ENCODE data around the gene FAM228B. TPM values are rescaled to one million over a fixed set of nuclear protein-coding genes. Genes with fewer than 3 reads are reported as not detected.

Gene FAM228B
- total and polyA plus RNA-seq, 2 experiments from 2014 or later: 12.5 to 14.9 TPM

DNA sequence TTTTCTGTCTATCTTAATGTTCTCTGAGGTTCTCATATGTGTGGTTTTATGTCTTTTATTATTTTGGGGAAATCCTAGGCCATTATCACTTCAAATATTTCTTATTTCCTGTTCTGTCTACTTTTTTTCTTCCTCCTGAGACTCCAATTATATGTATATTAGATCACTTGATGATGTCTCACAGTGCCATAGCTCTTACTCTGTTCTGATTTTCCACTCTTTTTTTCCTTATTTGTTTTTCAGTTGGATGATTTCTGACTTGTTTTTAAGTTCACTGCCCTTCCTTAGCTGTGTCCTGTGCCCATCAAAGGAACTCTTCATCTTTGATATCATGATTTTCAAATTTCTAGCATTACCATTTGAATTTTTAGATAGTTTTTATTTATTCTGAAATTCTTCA lies 24.1 kb downstream of the FAM228B start:
- H3K4me2 ChIP-seq: no peak overlapping the region
- H3K9me3 ChIP-seq (ENCODE audit: low read depth): peaks cover 17% of the 10 kb centered on the region
- H3K9me2 ChIP-seq (replicated peaks; ENCODE audit: insufficient read depth): no peaks in the 10 kb centered on the region
- H2AFZ ChIP-seq: no peak overlapping the region
- H3K27ac ChIP-seq: no peak overlapping the region
- TF ChIP-seq EZH2phosphoT487 (IDR thresholded peaks at IDR 0.05; ENCODE audit: low read depth, severe bottlenecking, unreplicated experiment): no peak
- TF ChIP-seq, protein P1, sequence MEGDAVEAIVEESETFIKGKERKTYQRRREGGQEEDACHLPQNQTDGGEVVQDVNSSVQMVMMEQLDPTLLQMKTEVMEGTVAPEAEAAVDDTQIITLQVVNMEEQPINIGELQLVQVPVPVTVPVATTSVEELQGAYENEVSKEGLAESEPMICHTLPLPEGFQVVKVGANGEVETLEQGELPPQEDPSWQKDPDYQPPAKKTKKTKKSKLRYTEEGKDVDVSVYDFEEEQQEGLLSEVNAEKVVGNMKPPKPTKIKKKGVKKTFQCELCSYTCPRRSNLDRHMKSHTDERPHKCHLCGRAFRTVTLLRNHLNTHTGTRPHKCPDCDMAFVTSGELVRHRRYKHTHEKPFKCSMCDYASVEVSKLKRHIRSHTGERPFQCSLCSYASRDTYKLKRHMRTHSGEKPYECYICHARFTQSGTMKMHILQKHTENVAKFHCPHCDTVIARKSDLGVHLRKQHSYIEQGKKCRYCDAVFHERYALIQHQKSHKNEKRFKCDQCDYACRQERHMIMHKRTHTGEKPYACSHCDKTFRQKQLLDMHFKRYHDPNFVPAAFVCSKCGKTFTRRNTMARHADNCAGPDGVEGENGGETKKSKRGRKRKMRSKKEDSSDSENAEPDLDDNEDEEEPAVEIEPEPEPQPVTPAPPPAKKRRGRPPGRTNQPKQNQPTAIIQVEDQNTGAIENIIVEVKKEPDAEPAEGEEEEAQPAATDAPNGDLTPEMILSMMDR (IDR thresholded peaks at IDR 0.05; ENCODE audit: poor library complexity): no peak
- no peak for TF ChIP-seq EZH2 (IDR thresholded peaks at IDR 0.05; ENCODE audit: borderline replicate concordance)
- no peaks in the 10 kb centered on the region for H3K36me3 ChIP-seq (replicated peaks; ENCODE audit: insufficient read depth, low read depth)
- peaks cover 6% of the 10 kb centered on the region for H3K4me1 ChIP-seq (ENCODE audit: insufficient read depth)
- H3K4me3 ChIP-seq: no peak overlapping the region
- H3K79me2 ChIP-seq: no peaks in the 10 kb centered on the region
- no peak for DNase-seq (ENCODE audit: low spot score)
- H3K27me3 ChIP-seq: no peaks in the 10 kb centered on the region
- H4K20me1 ChIP-seq (ENCODE audit: insufficient read depth, poor library complexity, severe bottlenecking): no peaks in the 10 kb centered on the region

DNA sequence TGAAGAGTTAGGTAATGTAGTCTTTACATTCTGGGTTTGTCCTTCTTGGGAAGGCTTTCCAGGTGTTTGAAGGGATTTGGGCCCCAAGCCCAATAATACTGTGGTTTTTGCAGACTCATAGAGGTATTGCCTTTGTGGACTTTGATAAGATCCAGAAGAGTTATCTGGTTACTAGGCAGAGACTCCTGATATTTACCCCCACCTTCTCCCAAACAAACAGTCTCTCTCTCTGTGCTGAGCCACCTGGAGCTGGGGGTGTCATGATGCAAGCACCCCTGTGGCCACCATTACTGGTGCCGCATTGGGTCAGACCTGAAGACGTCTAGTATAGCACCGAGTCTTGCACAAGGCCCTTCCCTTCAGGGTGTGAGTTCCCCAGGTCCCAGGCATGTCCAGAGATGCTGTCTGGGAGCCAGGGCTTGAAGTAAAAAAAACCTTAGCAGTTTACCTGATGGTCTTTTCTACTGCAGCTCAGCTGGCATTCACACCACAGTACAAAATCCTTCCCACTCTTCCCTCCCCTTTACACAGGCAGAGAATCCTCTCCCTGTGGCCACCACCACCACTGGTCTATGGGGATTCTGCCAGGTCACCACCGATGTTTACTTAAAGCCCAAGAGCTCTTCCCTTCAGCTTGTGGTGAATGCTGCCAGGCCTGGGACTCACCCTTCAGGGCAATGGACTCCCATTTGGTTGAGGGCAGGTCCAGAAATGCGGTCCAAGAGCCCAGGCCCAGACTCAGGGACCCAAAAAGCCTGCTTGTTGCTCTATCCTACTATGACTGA lies 29.3 kb downstream of the FAM228B start:
- DNase-seq (ENCODE audit: low spot score): no peak
- Histone ChIP-seq H3K27me3 (no peaks in the 10 kb centered on the region), H3K27ac (no peak overlapping the region), H3K4me1 (ENCODE audit: insufficient read depth) (peaks cover 13% of the 10 kb centered on the region), H3K4me2 (no peak overlapping the region), H3K79me2 (no peaks in the 10 kb centered on the region), H4K20me1 (ENCODE audit: insufficient read depth, poor library complexity, severe bottlenecking) (no peaks in the 10 kb centered on the region), H2AFZ (no peak overlapping the region), H3K4me3 (no peak overlapping the region), H3K36me3 (replicated peaks; ENCODE audit: insufficient read depth, low read depth) (no peaks in the 10 kb centered on the region), H3K9me3 (ENCODE audit: low read depth) (peaks cover 3% of the 10 kb centered on the region), H3K9me2 (replicated peaks; ENCODE audit: insufficient read depth) (no peaks in the 10 kb centered on the region)
- TF ChIP-seq, protein P1 (IDR thresholded peaks at IDR 0.05; ENCODE audit: poor library complexity): no peak
- TF ChIP-seq EZH2phosphoT487 (IDR thresholded peaks at IDR 0.05; ENCODE audit: low read depth, severe bottlenecking, unreplicated experiment) (no peak), EZH2 (IDR thresholded peaks at IDR 0.05; ENCODE audit: borderline replicate concordance) (no peak)
- 86% methylated on average over 5 of the region's 5 CpGs for WGBS (ENCODE audit: low lambda C conversion rate, missing lambda C conversion rate)

DNA sequence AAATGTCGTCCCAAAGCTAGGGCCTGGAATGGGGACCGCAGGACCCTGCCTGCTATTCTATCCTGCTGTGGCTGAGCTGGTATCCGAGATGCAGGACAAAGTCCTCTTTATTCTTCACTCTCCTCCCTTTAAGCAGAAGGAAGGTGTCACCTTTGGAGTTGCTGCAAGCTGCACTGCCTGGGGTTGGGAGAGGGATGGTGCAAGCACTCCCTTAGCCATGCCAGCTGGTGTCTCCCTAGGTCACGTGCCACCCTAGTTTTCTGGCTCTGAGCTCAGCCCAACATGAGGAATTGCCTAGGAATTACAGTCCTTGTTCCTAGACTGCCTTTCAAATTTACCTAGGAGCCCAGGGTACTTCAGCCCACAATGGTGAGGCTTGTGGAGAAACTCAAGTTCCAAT lies 30.2 kb downstream of the FAM228B start:
- DNase-seq (ENCODE audit: low spot score): no peak
- no peak overlapping the region for H2AFZ ChIP-seq
- H3K4me2 ChIP-seq: no peak overlapping the region
- H3K4me1 ChIP-seq (ENCODE audit: insufficient read depth): peaks cover 13% of the 10 kb centered on the region
- H3K9me3 ChIP-seq (ENCODE audit: low read depth): no peaks in the 10 kb centered on the region
- no peaks in the 10 kb centered on the region for H4K20me1 ChIP-seq (ENCODE audit: insufficient read depth, poor library complexity, severe bottlenecking)
- TF ChIP-seq, protein P1 (IDR thresholded peaks at IDR 0.05; ENCODE audit: poor library complexity): no peak
- TF ChIP-seq EZH2 (IDR thresholded peaks at IDR 0.05; ENCODE audit: borderline replicate concordance): no peak
- no peak for TF ChIP-seq EZH2phosphoT487 (IDR thresholded peaks at IDR 0.05; ENCODE audit: low read depth, severe bottlenecking, unreplicated experiment)
- H3K27ac ChIP-seq: no peak overlapping the region
- WGBS (ENCODE audit: low lambda C conversion rate, missing lambda C conversion rate): 83% methylated on average over 4 of the region's 4 CpGs
- no peaks in the 10 kb centered on the region for H3K36me3 ChIP-seq (replicated peaks; ENCODE audit: insufficient read depth, low read depth)
- no peaks in the 10 kb centered on the region for H3K27me3 ChIP-seq
- H3K9me2 ChIP-seq (replicated peaks; ENCODE audit: insufficient read depth): no peaks in the 10 kb centered on the region
- no peak overlapping the region for H3K4me3 ChIP-seq
- H3K79me2 ChIP-seq: no peaks in the 10 kb centered on the region
